Right lobe of liver (tissue), 6 donors: Measurements from ENCODE around the gene GJC2. TPM values are rescaled to one million over a fixed set of nuclear protein-coding genes. Genes with fewer than 3 reads are reported as not detected.

ENCODE experiments used
- ATAC-seq, 4 donors: fragments of 200-7000 bp; cut with Tn5 transposase; one replicate each; pipeline ENCODE4 v1.9.1; 2020; ENCODE audit warnings: mild to moderate bottlenecking in 4 of 4, moderate library complexity in 4 of 4
- DNase-seq, 3 donors: peaks; one replicate each; pipeline ENCODE4 v3.0.0-alpha.2; 2020
- H3K27ac ChIP-seq, 3 donors: fragments of 200-600 bp; one replicate each; pipeline ENCODE4 v1.8.0; 2022
- H3K27me3 ChIP-seq, 2 donors: fragments of 200-600 bp; one replicate each; pipeline ENCODE4 v1.8.0; 2022
- H3K36me3 ChIP-seq, 4 donors: fragments of 200-600 bp; sonication (generic) in 1 of 4; one replicate each; pipeline versions ENCODE4 v1.5.1 to v1.8.0; 2017 to 2022; ENCODE audit warnings: control low read depth in 1 of 4
- H3K4me1 ChIP-seq, 4 donors: fragments of 200-600 bp; sonication (generic) in 1 of 4; one replicate each; pipeline versions ENCODE4 v1.5.1 to v1.8.0; 2017 to 2022; ENCODE audit warnings: control low read depth in 1 of 4
- H3K4me3 ChIP-seq, 3 donors: fragments of 200-600 bp; one replicate each; pipeline ENCODE4 v1.8.0; 2022
- H3K9me3 ChIP-seq, 4 donors: fragments of 200-600 bp; sonication (generic) in 1 of 4; one replicate each; pipeline versions ENCODE4 v1.5.1 to v1.8.0; 2017 to 2022; ENCODE audit warnings: control low read depth in 1 of 4
- POLR2A ChIP-seq: fragments of 450-650 bp; IDR thresholded peaks from one replicate; pipeline ENCODE4 v1.6.1; 2017; ENCODE audit warnings: antibody characterized with exemption, mild to moderate bottlenecking
- WGBS: methylation state at CpG from one replicate; pipeline ENCODE4 v1.1.6; 2018; ENCODE audit warnings: low coverage, low lambda C conversion rate; ENCODE audit not compliant: insufficient coverage; ENCODE audit errors: missing lambda C conversion rate; 5-methylcytosine and 5-hydroxymethylcytosine counted together
- intact Hi-C, 2 donors: fragments of 100-400 bp; cut with DNase I; formaldehyde crosslinking; loops; one replicate each; pipeline versions ENCODE4 v1.11.2 to v1.14.1; 2022
- total RNA-seq, 6 experiments: library from RNA; depleted of rRNA in 2 of 6; stranded (reverse); fragments of >200 nt in 2 of 6; fragmentation: NEBNext Ultra II Directional in 3 of 6; extraction: Animal tissue kit (Norgen Biotek cat#: 25700) in 3 of 6; gene quantifications; one replicate each; pipeline versions ENCODE4 v1.1.0 to v1.2.4, GENCODE V29; 2016 to 2023
- TF ChIP-seq, protein P1 (sequence below), 4 donors: fragments of 200-600 bp in 3 of 4; fragments of 450-650 bp in 1 of 4; IDR thresholded peaks; one replicate each; pipeline versions ENCODE4 v1.5.1 to v1.8.0; 2016 to 2022; ENCODE audit warnings: antibody characterized with exemption in 4 of 4, mild to moderate bottlenecking in 2 of 4
- donor health status: DM: no; HTN: yes; CAD: no.
- donor health status: DM: no; HTN: no; CAD: no.
- donor health status: DM: no; HTN: no; CAD: no.
- donor health status: DM: no; HTN: yes; CAD: no.
- donor health status: DM: no; HTN: yes; CAD: no.

The GJC2 gene
- total RNA-seq, 6 experiments from 2014 or later: 0.12 to 0.44 (median 0.16) TPM; not detected in 1

DNA sequence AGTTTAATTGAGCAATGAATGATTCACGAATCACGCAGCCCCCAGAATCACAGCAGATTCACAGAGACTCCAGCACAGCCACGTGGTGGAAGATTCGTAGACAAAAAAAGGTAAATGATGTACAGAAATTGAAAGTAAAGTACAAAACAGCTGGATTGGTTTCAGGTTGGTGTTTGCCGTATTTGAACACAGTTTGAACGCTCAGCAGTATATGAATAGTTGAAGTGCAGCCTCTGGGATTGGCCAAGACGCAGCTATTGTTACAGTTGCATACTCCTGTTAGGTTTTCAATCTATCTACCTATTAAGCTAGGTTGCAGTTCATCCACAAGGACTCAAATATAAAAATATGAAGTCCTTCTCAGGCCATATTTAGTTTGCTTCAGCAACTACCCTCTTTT lies 37.6 kb upstream of the GJC2 start:
- intact Hi-C loops: no loop called here
- no peak for TF ChIP-seq POLR2A
- TF ChIP-seq, protein P1, sequence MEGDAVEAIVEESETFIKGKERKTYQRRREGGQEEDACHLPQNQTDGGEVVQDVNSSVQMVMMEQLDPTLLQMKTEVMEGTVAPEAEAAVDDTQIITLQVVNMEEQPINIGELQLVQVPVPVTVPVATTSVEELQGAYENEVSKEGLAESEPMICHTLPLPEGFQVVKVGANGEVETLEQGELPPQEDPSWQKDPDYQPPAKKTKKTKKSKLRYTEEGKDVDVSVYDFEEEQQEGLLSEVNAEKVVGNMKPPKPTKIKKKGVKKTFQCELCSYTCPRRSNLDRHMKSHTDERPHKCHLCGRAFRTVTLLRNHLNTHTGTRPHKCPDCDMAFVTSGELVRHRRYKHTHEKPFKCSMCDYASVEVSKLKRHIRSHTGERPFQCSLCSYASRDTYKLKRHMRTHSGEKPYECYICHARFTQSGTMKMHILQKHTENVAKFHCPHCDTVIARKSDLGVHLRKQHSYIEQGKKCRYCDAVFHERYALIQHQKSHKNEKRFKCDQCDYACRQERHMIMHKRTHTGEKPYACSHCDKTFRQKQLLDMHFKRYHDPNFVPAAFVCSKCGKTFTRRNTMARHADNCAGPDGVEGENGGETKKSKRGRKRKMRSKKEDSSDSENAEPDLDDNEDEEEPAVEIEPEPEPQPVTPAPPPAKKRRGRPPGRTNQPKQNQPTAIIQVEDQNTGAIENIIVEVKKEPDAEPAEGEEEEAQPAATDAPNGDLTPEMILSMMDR (IDR thresholded peaks at IDR 0.05): no peak
- peaks cover 0 to under 1% (median 0%) of the 10 kb centered on the region in 4 donors for H3K36me3 ChIP-seq
- no peak for ATAC-seq
- 80% methylated on average over 7 of the region's 7 CpGs for WGBS
- no peak overlapping the region for H3K27ac ChIP-seq
- peaks cover 0 to 9% (median 4%) of the 10 kb centered on the region in 4 donors for H3K4me1 ChIP-seq
- H3K9me3 ChIP-seq: no peaks in the 10 kb centered on the region
- DNase-seq: no peak
- H3K27me3 ChIP-seq: no peaks in the 10 kb centered on the region
- H3K4me3 ChIP-seq: no peak overlapping the region

DNA sequence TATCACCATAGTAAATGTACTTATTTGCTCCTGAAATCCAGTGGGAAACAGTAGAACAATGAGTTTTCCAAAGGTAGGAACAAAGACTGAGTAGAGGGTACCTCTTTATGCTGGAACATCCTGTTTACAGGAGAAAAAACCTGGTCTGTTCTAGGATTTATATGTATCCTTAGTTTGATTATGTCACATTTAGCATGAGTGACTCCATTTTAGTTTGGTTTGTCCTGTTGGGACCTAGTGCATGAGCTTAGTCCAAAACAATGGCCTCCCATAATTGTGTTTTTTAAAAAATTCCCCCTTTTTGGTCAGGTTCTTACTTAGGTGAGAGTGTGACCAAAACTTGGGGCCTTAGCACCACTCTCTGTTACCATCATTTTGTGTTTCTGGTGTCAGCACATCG lies 37.1 kb upstream of the GJC2 start:
- Histone ChIP-seq H3K4me3 (no peak overlapping the region), H3K36me3 (no peaks in the 10 kb centered on the region), H3K27ac (no peak overlapping the region), H3K9me3 (no peaks in the 10 kb centered on the region), H3K27me3 (no peaks in the 10 kb centered on the region), H3K4me1 (peaks cover 0 to 9% (median 4%) of the 10 kb centered on the region in 4 donors)
- WGBS: 83% methylated on average over 1 of the region's 1 CpG
- ATAC-seq (no peak), DNase-seq (no peak)
- TF ChIP-seq, protein P1 (IDR thresholded peaks at IDR 0.05): no peak
- intact Hi-C loops: no loop called here

DNA sequence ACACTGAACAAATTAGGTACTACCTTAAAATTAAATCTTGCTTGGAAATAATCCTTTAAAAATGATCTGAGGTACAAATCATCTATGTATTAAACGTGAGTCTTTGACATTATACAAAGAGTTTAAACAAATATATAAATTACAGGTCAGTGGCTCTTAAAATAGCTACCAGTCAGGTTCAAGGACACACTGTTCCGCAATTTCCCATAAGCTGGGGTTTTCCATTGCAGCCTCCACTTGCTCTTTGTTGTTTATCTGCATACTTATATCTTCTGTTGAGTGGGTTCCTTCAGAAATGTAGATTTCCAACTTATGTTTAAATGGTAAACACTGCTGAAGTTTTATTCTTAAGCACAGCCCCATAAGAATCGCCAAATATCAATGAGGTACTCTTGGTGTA lies 34.9 kb upstream of the GJC2 start:
- TF ChIP-seq, protein P1 (IDR thresholded peaks at IDR 0.05): no peak
- TF ChIP-seq POLR2A: no peak
- no peaks in the 10 kb centered on the region for H3K9me3 ChIP-seq
- H3K27me3 ChIP-seq: no peaks in the 10 kb centered on the region
- intact Hi-C loops: no loop called here
- no peaks in the 10 kb centered on the region for H3K36me3 ChIP-seq
- DNase-seq: no peak
- no peak for ATAC-seq
- WGBS: 51% methylated on average over 3 of the region's 3 CpGs
- no peak overlapping the region for H3K4me3 ChIP-seq
- no peak overlapping the region for H3K27ac ChIP-seq
- no peaks in the 10 kb centered on the region for H3K4me1 ChIP-seq

DNA sequence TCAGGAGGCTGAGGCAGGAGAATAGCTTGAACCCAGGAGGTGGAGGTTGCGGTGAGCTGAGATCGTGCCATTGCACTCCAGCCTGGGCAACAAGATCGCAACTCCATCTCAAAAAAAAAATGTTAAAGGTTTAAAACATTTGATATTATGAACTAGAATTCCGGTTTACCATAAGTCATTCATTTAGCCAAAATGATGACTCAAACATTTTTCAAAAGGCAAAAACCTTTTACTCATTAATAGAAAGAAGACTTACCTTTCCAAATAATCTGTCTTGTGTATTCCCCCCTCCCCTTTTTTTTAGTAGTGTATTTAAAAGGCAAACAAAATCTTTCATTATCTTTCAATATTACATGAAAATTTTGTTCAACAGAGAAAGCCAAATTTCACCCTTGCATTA lies 32.4 kb upstream of the GJC2 start:
- TF ChIP-seq, protein P1 (IDR thresholded peaks at IDR 0.05): no peak
- no peak for TF ChIP-seq POLR2A
- WGBS: 96% methylated on average over 4 of the region's 4 CpGs

DNA sequence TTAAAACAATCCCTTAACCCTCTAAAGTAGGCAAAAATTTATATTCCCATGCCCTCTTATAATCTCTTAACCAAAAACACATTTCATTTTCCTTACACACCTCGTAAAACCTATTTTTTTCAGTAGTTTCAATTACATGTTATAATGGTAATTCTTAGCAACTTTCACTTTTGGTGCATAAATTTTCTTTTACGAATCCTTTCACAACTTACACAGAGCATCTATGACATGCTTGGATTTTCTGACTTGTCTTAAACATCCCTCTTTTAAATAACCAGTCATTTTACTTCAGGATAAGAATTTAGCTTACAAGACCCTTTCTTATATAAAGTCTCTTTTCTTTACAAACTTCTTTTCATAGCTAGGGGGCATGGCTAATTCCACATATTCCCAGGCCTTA lies 31.7 kb upstream of the GJC2 start:
- Histone ChIP-seq H3K4me3 (no peak overlapping the region), H3K36me3 (no peaks in the 10 kb centered on the region), H3K9me3 (no peaks in the 10 kb centered on the region), H3K27me3 (no peaks in the 10 kb centered on the region), H3K27ac (no peak overlapping the region), H3K4me1 (no peaks in the 10 kb centered on the region)
- intact Hi-C loops: no loop called here
- TF ChIP-seq, protein P1 (IDR thresholded peaks at IDR 0.05): no peak
- TF ChIP-seq POLR2A: no peak
- 72% methylated on average over 2 of the region's 2 CpGs for WGBS
- DNase-seq: no peak
- no peak for ATAC-seq

More for the DNA sequence above, 32.4 kb upstream of the GJC2 start:
- intact Hi-C loops: no loop called here
- no peaks in the 10 kb centered on the region for H3K36me3 ChIP-seq
- no peak overlapping the region for H3K27ac ChIP-seq
- H3K9me3 ChIP-seq: no peaks in the 10 kb centered on the region
- DNase-seq (no peak), ATAC-seq (no peak)
- H3K4me1 ChIP-seq: no peaks in the 10 kb centered on the region
- H3K27me3 ChIP-seq: no peaks in the 10 kb centered on the region
- no peak overlapping the region for H3K4me3 ChIP-seq
